Measurements from ENCODE around the gene IGFLR1. TPM values are rescaled to one million over a fixed set of nuclear protein-coding genes. Genes with fewer than 3 reads are reported as not detected.

Gene IGFLR1
- total RNA-seq, 1 donor, result 0.72 TPM

GRCh38 chr19:35740423-35741202, 1.6 kb downstream of the IGFLR1 start:
- Histone ChIP-seq H3K36me3 (ENCODE audit: insufficient read depth, low read length) (peaks cover 32% of the 10 kb centered on the region), H3K27ac (ENCODE audit: low read depth, low read length) (no peak overlapping the region), H4K20me1 (ENCODE audit: insufficient read depth, low read length) (peaks cover 4% of the 10 kb centered on the region), H3K4me2 (ENCODE audit: insufficient read depth, low read length) (peak overlapping the region; percentile 98), H3K27me3 (ENCODE audit: insufficient read depth, low read length) (no peaks in the 10 kb centered on the region), H3K4me3 (ENCODE audit: insufficient read depth, low read length) (peak overlapping the region; percentile 81), H3K79me2 (ENCODE audit: insufficient read depth, low read length) (peaks cover 8% of the 10 kb centered on the region), H3K4me1 (ENCODE audit: insufficient read depth, low read length) (peaks cover 7% of the 10 kb centered on the region), H3K9me3 (ENCODE audit: low read depth, low read length) (no peaks in the 10 kb centered on the region), H2AFZ (ENCODE audit: low read length) (peak overlapping the region; percentile 89)
- DNase-seq (ENCODE audit: insufficient read length, low spot score, missing footprints), result peak; percentile 100
- TF ChIP-seq CTCF (IDR thresholded peaks at IDR 0.05; ENCODE audit: extremely low read depth, low read depth, low read length), result no peak

DNA sequence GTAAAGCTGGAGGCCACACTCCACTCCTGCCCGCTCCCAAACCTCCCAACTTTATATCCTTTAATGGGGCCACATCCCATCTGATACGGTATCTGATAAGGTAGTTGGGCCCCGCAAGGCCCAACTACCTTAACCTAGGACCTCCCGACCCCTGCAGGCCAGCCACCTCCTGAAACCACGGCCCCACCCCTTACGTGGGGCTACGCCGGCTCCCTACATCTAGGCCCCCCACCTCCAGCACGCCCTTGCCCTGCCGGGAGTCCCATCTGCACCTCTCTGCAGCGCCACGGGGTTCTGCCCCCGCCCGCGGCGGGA, 2.2 kb downstream of the IGFLR1 start:
- Histone ChIP-seq H4K20me1 (ENCODE audit: insufficient read depth, low read length) (peaks cover 4% of the 10 kb centered on the region), H3K9me3 (ENCODE audit: low read depth, low read length) (no peaks in the 10 kb centered on the region), H3K4me3 (ENCODE audit: insufficient read depth, low read length) (peak overlapping the region; percentile 81), H3K27me3 (ENCODE audit: insufficient read depth, low read length) (no peaks in the 10 kb centered on the region), H3K79me2 (ENCODE audit: insufficient read depth, low read length) (peaks cover 6% of the 10 kb centered on the region), H3K27ac (ENCODE audit: low read depth, low read length) (no peak overlapping the region), H3K4me1 (ENCODE audit: insufficient read depth, low read length) (peaks cover 7% of the 10 kb centered on the region), H3K4me2 (ENCODE audit: insufficient read depth, low read length) (peak overlapping the region; percentile 98), H3K36me3 (ENCODE audit: insufficient read depth, low read length) (peaks cover 32% of the 10 kb centered on the region), H2AFZ (ENCODE audit: low read length) (no peak overlapping the region)
- DNase-seq (ENCODE audit: insufficient read length, low spot score, missing footprints), result no peak
- TF ChIP-seq CTCF (IDR thresholded peaks at IDR 0.05; ENCODE audit: extremely low read depth, low read depth, low read length), result no peak

GRCh38 chr19:35739275-35740107, 2.8 kb downstream of the IGFLR1 start:
- peak overlapping the region; percentile 81 for H3K4me3 ChIP-seq (ENCODE audit: insufficient read depth, low read length)
- H3K79me2 ChIP-seq (ENCODE audit: insufficient read depth, low read length), result peaks cover 6% of the 10 kb centered on the region
- TF ChIP-seq CTCF (IDR thresholded peaks at IDR 0.05; ENCODE audit: extremely low read depth, low read depth, low read length), result no peak
- peaks cover 5% of the 10 kb centered on the region for H4K20me1 ChIP-seq (ENCODE audit: insufficient read depth, low read length)
- peak; percentile 73 for DNase-seq (ENCODE audit: insufficient read length, low spot score, missing footprints)
- H3K4me2 ChIP-seq (ENCODE audit: insufficient read depth, low read length), result peak overlapping the region; percentile 98
- no peak overlapping the region for H3K27ac ChIP-seq (ENCODE audit: low read depth, low read length)
- peaks cover 36% of the 10 kb centered on the region for H3K36me3 ChIP-seq (ENCODE audit: insufficient read depth, low read length)
- no peaks in the 10 kb centered on the region for H3K27me3 ChIP-seq (ENCODE audit: insufficient read depth, low read length)
- H3K9me3 ChIP-seq (ENCODE audit: low read depth, low read length), result no peaks in the 10 kb centered on the region
- no peak overlapping the region for H2AFZ ChIP-seq (ENCODE audit: low read length)
- peaks cover 6% of the 10 kb centered on the region for H3K4me1 ChIP-seq (ENCODE audit: insufficient read depth, low read length)

GRCh38 chr19:35738887-35739229, 3.4 kb downstream of the IGFLR1 start:
- no peak overlapping the region for H3K27ac ChIP-seq (ENCODE audit: low read depth, low read length)
- peaks cover 7% of the 10 kb centered on the region for H4K20me1 ChIP-seq (ENCODE audit: insufficient read depth, low read length)
- no peaks in the 10 kb centered on the region for H3K79me2 ChIP-seq (ENCODE audit: insufficient read depth, low read length)
- no peak for TF ChIP-seq CTCF (IDR thresholded peaks at IDR 0.05; ENCODE audit: extremely low read depth, low read depth, low read length)
- H3K27me3 ChIP-seq (ENCODE audit: insufficient read depth, low read length), result no peaks in the 10 kb centered on the region
- H3K4me1 ChIP-seq (ENCODE audit: insufficient read depth, low read length), result no peaks in the 10 kb centered on the region
- no peaks in the 10 kb centered on the region for H3K9me3 ChIP-seq (ENCODE audit: low read depth, low read length)
- H3K36me3 ChIP-seq (ENCODE audit: insufficient read depth, low read length), result peaks cover 41% of the 10 kb centered on the region
- no peak overlapping the region for H2AFZ ChIP-seq (ENCODE audit: low read length)
- no peak overlapping the region for H3K4me2 ChIP-seq (ENCODE audit: insufficient read depth, low read length)
- peak; percentile 51 for DNase-seq (ENCODE audit: insufficient read length, low spot score, missing footprints)
- no peak overlapping the region for H3K4me3 ChIP-seq (ENCODE audit: insufficient read depth, low read length)
